Renal cortex interstitium (tissue), 11 donors: ENCODE data around the gene TOR4A. TPM values are rescaled to one million over a fixed set of nuclear protein-coding genes. Genes with fewer than 3 reads are reported as not detected.
"Not testable (repeated sequence)": the region's sequence is repeated elsewhere in the genome, so short reads cannot be mapped to it uniquely, and the experiment has no call there.

ENCODE experiments used
- DNase-seq, 11 donors: peaks; one replicate each; pipeline ENCODE4 v3.0.0-alpha.2; 2013; ENCODE audit warnings: low read depth in 9 of 11, low spot score in 4 of 11; ENCODE audit errors: extremely low read depth in 1 of 11
- polyA plus RNA-seq, 3 donors: library from polyadenylated mRNA; unstranded; fragments of 120-200 nt; gene quantifications; one replicate each; pipeline ENCODE4 v1.2.1, GENCODE V29; 2013; ENCODE audit not compliant: insufficient read length in 3 of 3

Gene TOR4A
- polyA plus RNA-seq, 3 donors, result 4.4 to 8.9 (median 6.3) TPM

- DNase-seq, result no peak
Observed at GRCh38 chr9:137247135-137247915, 30.2 kb upstream of the TOR4A start.

GRCh38 chr9:137247916-137248175, 29.7 kb upstream of the TOR4A start:
- no peak for DNase-seq

GRCh38 chr9:137250329-137251193, 27.0 kb upstream of the TOR4A start:
- DNase-seq, result no peak

- DNase-seq, result no peak
Observed at GRCh38 chr9:137251194-137251461, 26.4 kb upstream of the TOR4A start, which contains the start of gene STPG3. Gene STPG3, plus strand, starts transcription at chr9:137251286. Its CDS starts 1 bp downstream, at chr9:137251287.

GRCh38 chr9:137251490-137252268, 25.8 kb upstream of the TOR4A start:
- no peak for DNase-seq

GRCh38 chr9:137252555-137253506, 24.7 kb upstream of the TOR4A start:
- no peak for DNase-seq

GRCh38 chr9:137253717-137254623, 23.6 kb upstream of the TOR4A start:
- DNase-seq, result no peak

GRCh38 chr9:137254624-137255447, 22.7 kb upstream of the TOR4A start, which contains the start of gene NELFB:
Gene NELFB, plus strand, starts transcription at chr9:137255327.
- DNase-seq, result peak in 10 of 11 donors; percentile 72 to 91 (median 86)

GRCh38 chr9:137255448-137256114, 21.9 kb upstream of the TOR4A start:
- DNase-seq, result no peak

- no peak for DNase-seq
Observed at GRCh38 chr9:137256362-137256761, 21.2 kb upstream of the TOR4A start.

- DNase-seq, result no peak
Observed at GRCh38 chr9:137256856-137257255, 20.7 kb upstream of the TOR4A start.

- DNase-seq, result not testable (repeated sequence)
Observed at GRCh38 chr9:137262173-137262908, 15.2 kb upstream of the TOR4A start.

- DNase-seq, result no peak
Observed at GRCh38 chr9:137262909-137263285, 14.6 kb upstream of the TOR4A start.

- DNase-seq, result no peak
Observed at GRCh38 chr9:137263506-137263905, 14.0 kb upstream of the TOR4A start.

- DNase-seq, result no peak
Observed at GRCh38 chr9:137264067-137264466, 13.5 kb upstream of the TOR4A start.
